Uterus (tissue), 2 donors: ENCODE measurements around the gene GALNT15.

Experiments
- POLR2A ChIP-seq, 2 donors: fragments of 450-650 bp; IDR thresholded peaks; one replicate each; pipeline ENCODE4 v1.6.1; 2016; ENCODE audit warnings: antibody characterized with exemption in 2 of 2, mild to moderate bottlenecking in 1 of 2, moderate library complexity in 1 of 2
- TF ChIP-seq, protein P1 (sequence below), 4 experiments: fragments of 200-600 bp in 2 of 4; fragments of 450-650 bp in 2 of 4; sonication (generic) in 2 of 4; IDR thresholded peaks; one replicate each; pipeline ENCODE4 v1.5.1; 2016 to 2019; ENCODE audit warnings: antibody characterized with exemption in 4 of 4, mild to moderate bottlenecking in 2 of 4, moderate library complexity in 1 of 4

GRCh38 chr3:16143861-16144447, 30.5 kb upstream of the GALNT15 start:
- TF ChIP-seq, protein P1, sequence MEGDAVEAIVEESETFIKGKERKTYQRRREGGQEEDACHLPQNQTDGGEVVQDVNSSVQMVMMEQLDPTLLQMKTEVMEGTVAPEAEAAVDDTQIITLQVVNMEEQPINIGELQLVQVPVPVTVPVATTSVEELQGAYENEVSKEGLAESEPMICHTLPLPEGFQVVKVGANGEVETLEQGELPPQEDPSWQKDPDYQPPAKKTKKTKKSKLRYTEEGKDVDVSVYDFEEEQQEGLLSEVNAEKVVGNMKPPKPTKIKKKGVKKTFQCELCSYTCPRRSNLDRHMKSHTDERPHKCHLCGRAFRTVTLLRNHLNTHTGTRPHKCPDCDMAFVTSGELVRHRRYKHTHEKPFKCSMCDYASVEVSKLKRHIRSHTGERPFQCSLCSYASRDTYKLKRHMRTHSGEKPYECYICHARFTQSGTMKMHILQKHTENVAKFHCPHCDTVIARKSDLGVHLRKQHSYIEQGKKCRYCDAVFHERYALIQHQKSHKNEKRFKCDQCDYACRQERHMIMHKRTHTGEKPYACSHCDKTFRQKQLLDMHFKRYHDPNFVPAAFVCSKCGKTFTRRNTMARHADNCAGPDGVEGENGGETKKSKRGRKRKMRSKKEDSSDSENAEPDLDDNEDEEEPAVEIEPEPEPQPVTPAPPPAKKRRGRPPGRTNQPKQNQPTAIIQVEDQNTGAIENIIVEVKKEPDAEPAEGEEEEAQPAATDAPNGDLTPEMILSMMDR (IDR thresholded peaks at IDR 0.05): no peak
- TF ChIP-seq POLR2A (IDR thresholded peaks at IDR 0.05): no peak
